OCI-LY3 (cell line): ENCODE data around the gene RBM26.
A peak's percentile ranks its signal among the peaks of the same experiment; 100 is the strongest.

Source experiments
- H2AFZ ChIP-seq: fragments of 200-600, 300-600 bp; shearing (Covaris generic); 2 replicates; pipeline ENCODE4 v1.6.0; 2014; ENCODE audit warnings: antibody characterized with exemption, low read depth, low read length
- H3K27ac ChIP-seq: fragments of 200-600, 300-600 bp; sonication (generic); 2 replicates; pipeline ENCODE4 v1.5.1; 2014; ENCODE audit warnings: mild to moderate bottlenecking, low read length, moderate library complexity, mixed read lengths
- H3K27me3 ChIP-seq: fragments of 200-600, 300-600 bp; sonication (generic); 2 replicates; pipeline ENCODE4 v1.6.1; 2014; ENCODE audit warnings: low read depth, low read length, mixed read lengths
- H3K36me3 ChIP-seq: fragments of 200-600, 300-600 bp; sonication (generic); replicated peaks from 2 replicates; pipeline ENCODE3; 2014; ENCODE audit warnings: low read depth, low read length, mixed read lengths
- H3K4me1 ChIP-seq: fragments of 300-600, 200-600 bp; sonication (generic); 2 replicates; pipeline ENCODE4 v1.6.1; 2014; ENCODE audit warnings: low read length, mixed read lengths
- H3K4me2 ChIP-seq: fragments of 200-600, 300-600 bp; sonication (generic); 2 replicates; pipeline ENCODE4 v1.6.1; 2014; ENCODE audit warnings: low read length, mixed read lengths
- H3K4me3 ChIP-seq: fragments of 300-600, 200-600 bp; sonication (generic); 2 replicates; pipeline ENCODE4 v1.5.1; 2014; ENCODE audit warnings: antibody characterized with exemption, mild to moderate bottlenecking, low read length, moderate library complexity
- H3K79me2 ChIP-seq: fragments of 300-600, 200-600 bp; shearing (Covaris generic); 2 replicates; pipeline ENCODE4 v1.6.1; 2014; ENCODE audit warnings: mild to moderate bottlenecking, low read length, mixed read lengths
- H3K9ac ChIP-seq: fragments of 300-600, 200-600 bp; shearing (Covaris generic); 2 replicates; pipeline ENCODE4 v1.6.0; 2014; ENCODE audit warnings: mild to moderate bottlenecking, low read length, moderate library complexity
- H3K9me3 ChIP-seq: fragments of 200-600, 300-600 bp; shearing (Covaris generic); 2 replicates; pipeline ENCODE4 v1.6.1; 2014; ENCODE audit warnings: low read length, mixed read lengths; ENCODE audit not compliant: insufficient read depth
- H4K20me1 ChIP-seq: fragments of 200-600, 300-600 bp; sonication (generic); 2 replicates; pipeline ENCODE4 v1.6.1; 2016; ENCODE audit warnings: low read length, mixed read lengths; ENCODE audit not compliant: insufficient read depth
- EZH2phosphoT487 ChIP-seq: fragments of 200-600 bp; shearing (Covaris generic); IDR thresholded peaks from 2 replicates; pipeline ENCODE4 v1.6.1; 2018; ENCODE audit warnings: antibody characterized with exemption, mixed run types, low read depth
- TF ChIP-seq, protein P1 (sequence below): fragments of 200-600, 300-600 bp; sonication (generic); IDR thresholded peaks from 2 replicates; pipeline ENCODE4 v1.5.1; 2014; ENCODE audit warnings: antibody characterized with exemption, low read length, low read depth

RBM26 gene

DNA sequence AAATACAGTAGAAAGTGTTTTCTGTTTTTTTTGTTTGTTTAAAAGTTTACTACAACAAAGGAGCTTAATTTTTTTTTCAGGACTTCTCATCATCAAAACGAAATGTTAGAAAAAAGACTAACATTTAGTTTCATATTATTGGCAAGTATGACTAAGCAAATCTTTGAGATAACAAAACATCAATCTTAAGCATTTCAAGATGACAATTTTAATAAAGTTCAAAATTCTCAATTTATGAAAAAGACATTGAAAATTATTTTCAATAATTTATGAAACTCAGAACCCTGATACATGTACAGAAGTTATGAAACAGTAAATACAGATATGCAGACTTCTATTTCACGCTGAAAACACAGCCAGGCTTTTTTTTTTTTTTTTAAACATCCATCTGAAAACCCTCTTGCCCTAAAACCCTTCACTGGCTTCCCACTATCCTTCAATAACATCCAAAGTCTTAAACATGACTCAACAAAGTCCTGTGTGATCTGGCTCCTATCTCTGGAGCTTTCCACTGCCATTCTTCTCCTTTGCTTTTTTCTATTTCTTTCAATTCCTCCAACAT lies 3.9 kb downstream of the RBM26 start:
- Histone ChIP-seq H3K4me1 (peaks cover 46% of the 10 kb centered on the region), H3K9me3 (no peaks in the 10 kb centered on the region), H3K36me3 (peaks cover 53% of the 10 kb centered on the region), H3K4me2 (peak overlapping the region; percentile 83), H3K27ac (peak overlapping the region; percentile 9), H3K9ac (no peak overlapping the region; the same call in 1 of the 2 replicates), H3K4me3 (peak overlapping the region; percentile 77; the same call in 1 of the 2 replicates), H3K27me3 (no peaks in the 10 kb centered on the region), H3K79me2 (peaks cover 100% of the 10 kb centered on the region), H4K20me1 (peaks cover 68% of the 10 kb centered on the region), H2AFZ (no peak overlapping the region)
- TF ChIP-seq, protein P1, sequence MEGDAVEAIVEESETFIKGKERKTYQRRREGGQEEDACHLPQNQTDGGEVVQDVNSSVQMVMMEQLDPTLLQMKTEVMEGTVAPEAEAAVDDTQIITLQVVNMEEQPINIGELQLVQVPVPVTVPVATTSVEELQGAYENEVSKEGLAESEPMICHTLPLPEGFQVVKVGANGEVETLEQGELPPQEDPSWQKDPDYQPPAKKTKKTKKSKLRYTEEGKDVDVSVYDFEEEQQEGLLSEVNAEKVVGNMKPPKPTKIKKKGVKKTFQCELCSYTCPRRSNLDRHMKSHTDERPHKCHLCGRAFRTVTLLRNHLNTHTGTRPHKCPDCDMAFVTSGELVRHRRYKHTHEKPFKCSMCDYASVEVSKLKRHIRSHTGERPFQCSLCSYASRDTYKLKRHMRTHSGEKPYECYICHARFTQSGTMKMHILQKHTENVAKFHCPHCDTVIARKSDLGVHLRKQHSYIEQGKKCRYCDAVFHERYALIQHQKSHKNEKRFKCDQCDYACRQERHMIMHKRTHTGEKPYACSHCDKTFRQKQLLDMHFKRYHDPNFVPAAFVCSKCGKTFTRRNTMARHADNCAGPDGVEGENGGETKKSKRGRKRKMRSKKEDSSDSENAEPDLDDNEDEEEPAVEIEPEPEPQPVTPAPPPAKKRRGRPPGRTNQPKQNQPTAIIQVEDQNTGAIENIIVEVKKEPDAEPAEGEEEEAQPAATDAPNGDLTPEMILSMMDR = no peak; the same call in 1 of the 2 replicates
- TF ChIP-seq EZH2phosphoT487 = no peak

DNA sequence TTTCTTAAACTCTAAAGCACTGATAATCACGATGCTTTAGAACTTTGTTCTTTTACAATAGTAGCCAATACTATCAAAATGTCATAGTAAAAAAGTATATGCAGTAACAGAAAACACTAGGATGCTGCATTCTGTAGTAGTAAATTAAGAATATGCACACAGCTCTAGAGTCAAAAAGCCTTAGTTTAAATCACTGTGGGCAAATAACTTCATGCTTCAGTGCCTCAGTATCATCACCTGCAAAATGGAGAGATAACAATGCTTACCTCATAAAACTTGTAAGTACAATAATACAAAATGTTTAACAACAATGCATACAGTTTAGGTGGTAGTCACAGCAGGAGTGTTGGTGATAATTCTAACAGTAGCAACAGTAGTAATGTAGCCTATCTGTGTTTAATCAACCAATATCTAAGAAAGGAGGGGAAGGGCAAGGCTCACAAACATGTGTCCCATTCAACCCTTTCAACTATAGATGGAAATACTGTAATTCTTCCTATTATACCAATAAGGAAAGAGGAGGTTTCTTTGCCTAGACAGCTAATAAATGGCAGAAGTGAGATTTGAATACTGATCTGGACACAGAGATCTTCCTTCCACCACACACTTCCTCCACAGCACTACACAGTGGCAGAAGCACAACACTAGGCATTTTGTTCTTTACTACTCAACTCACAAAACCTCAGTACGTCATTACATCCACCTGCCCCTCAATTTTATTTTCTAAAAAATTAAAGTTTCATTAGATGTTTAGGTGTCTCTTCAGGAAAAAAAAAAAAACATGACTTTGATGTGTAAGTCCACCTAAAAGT lies 4.6 kb downstream of the RBM26 start:
- Histone ChIP-seq H3K9ac (no peak overlapping the region; the same call in 1 of the 2 replicates), H3K4me3 (0 out of 2 replicates have a peak overlapping the region, but pooled peaks have one; percentile 14), H3K27ac (peak overlapping the region; percentile 9), H4K20me1 (peaks cover 68% of the 10 kb centered on the region), H3K9me3 (peaks cover 4% of the 10 kb centered on the region; the same call in 1 of the 2 replicates), H3K36me3 (peaks cover 60% of the 10 kb centered on the region), H3K79me2 (peaks cover 100% of the 10 kb centered on the region), H3K27me3 (no peaks in the 10 kb centered on the region), H2AFZ (no peak overlapping the region), H3K4me2 (peak overlapping the region; percentile 83), H3K4me1 (peaks cover 43% of the 10 kb centered on the region)
- TF ChIP-seq, protein P1 = peak; percentile 16
- no peak for TF ChIP-seq EZH2phosphoT487

DNA sequence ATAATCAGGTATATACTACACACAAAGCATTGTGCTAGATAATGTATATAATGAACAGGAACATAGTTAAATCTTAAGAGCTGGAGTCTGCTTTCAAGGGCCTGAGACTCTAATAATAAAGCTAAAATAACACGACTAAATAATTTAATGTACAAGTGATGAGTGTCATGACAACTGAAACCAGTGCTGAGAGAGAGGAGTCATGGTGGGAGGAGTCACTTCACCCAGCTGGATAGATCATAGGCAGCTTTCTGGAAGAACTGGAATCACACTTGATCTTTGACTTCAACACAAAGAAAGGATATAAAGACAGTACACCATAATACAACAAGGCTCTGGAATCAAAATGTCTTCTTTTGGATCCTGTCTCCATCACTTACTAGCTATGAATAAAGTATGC lies 7.1 kb downstream of the RBM26 start:
- Histone ChIP-seq H3K4me2 (no peak overlapping the region), H3K4me3 (no peak overlapping the region), H3K4me1 (peaks cover 49% of the 10 kb centered on the region), H3K9ac (no peak overlapping the region), H3K9me3 (peaks cover 14% of the 10 kb centered on the region; the same call in 1 of the 2 replicates), H4K20me1 (peaks cover 76% of the 10 kb centered on the region), H3K36me3 (peaks cover 73% of the 10 kb centered on the region), H3K27ac (no peak overlapping the region), H3K79me2 (peaks cover 100% of the 10 kb centered on the region), H2AFZ (no peak overlapping the region), H3K27me3 (no peaks in the 10 kb centered on the region)
- TF ChIP-seq, protein P1 = no peak
- TF ChIP-seq EZH2phosphoT487 = no peak

DNA sequence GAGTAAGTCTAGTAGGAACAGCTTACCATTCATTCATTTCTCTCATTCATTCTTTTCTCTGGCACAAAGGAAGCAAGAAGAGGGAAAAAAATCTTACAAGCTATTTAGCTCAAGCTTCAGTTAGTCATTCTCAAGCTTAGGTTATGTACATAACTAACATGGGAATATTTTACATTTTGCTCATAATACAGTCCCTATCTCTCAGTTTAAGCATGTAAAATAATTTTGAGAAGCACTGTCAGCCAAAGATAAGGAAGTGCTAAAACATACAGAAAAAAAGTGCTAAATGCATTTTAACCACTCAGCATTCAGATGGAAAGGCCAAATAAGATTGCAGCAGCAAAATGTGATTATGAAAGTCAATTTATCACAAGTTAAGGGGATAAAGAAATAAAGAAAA lies 7.9 kb downstream of the RBM26 start:
- H4K20me1 ChIP-seq = peaks cover 75% of the 10 kb centered on the region
- no peak overlapping the region for H2AFZ ChIP-seq
- no peak overlapping the region for H3K9ac ChIP-seq
- peaks cover 49% of the 10 kb centered on the region for H3K4me1 ChIP-seq
- no peak overlapping the region for H3K4me3 ChIP-seq
- TF ChIP-seq, protein P1 = no peak
- TF ChIP-seq EZH2phosphoT487 = no peak
- no peak overlapping the region for H3K4me2 ChIP-seq
- peaks cover 73% of the 10 kb centered on the region for H3K36me3 ChIP-seq
- no peak overlapping the region for H3K27ac ChIP-seq
- H3K79me2 ChIP-seq = peaks cover 100% of the 10 kb centered on the region
- H3K27me3 ChIP-seq = no peaks in the 10 kb centered on the region
- peaks cover 14% of the 10 kb centered on the region; the same call in 1 of the 2 replicates for H3K9me3 ChIP-seq
